Stimulated activated naive CD8-positive, alpha-beta T cell treated with anti-CD3 and anti-CD28 coated beads, Interleukin-15, Interleukin-2, amounts not matched to agents 100 ng/mL and 50 ng/mL, for 24 hours (primary cell): ENCODE data around the gene SMCO2.

Experiments used
- H3K27ac Mint-ChIP-seq: one replicate; pipeline ENCODE4 v1.8.0; 2021; ENCODE audit warnings: mild to moderate bottlenecking, mixed read lengths
- H3K27me3 Mint-ChIP-seq: one replicate; pipeline ENCODE4 v1.8.0; 2021; ENCODE audit warnings: mixed read lengths
- H3K36me3 Mint-ChIP-seq: one replicate; pipeline ENCODE4 v1.8.0; 2021; ENCODE audit warnings: low read depth, mixed read lengths
- H3K4me1 Mint-ChIP-seq: one replicate; pipeline ENCODE4 v1.8.0; 2021; ENCODE audit warnings: low read depth, mixed read lengths
- H3K4me3 Mint-ChIP-seq: one replicate; pipeline ENCODE4 v1.8.0; 2021; ENCODE audit warnings: mild to moderate bottlenecking, mixed read lengths
- H3K9me3 Mint-ChIP-seq: one replicate; pipeline ENCODE4 v1.8.0; 2021; ENCODE audit warnings: mixed read lengths

The SMCO2 gene

GRCh38 chr12:27523305-27523641 is 76.7 kb downstream of the SMCO2 start:
- Mint-ChIP-seq H3K4me1 (peaks cover 30% of the 10 kb centered on the region), H3K27ac (peak overlapping the region; percentile 93), H3K27me3 (peaks cover 20% of the 10 kb centered on the region), H3K36me3 (no peaks in the 10 kb centered on the region), H3K4me3 (peak overlapping the region; percentile 93), H3K9me3 (no peaks in the 10 kb centered on the region)

- H3K4me3 Mint-ChIP-seq = peak within 1 kb of the TSS; percentile 93
- H3K9me3 Mint-ChIP-seq = no peaks in the 10 kb centered on the region
- H3K27ac Mint-ChIP-seq = peak within 1 kb of the TSS; percentile 93
- H3K4me1 Mint-ChIP-seq = peaks cover 30% of the 10 kb centered on the region
- H3K36me3 Mint-ChIP-seq = no peaks in the 10 kb centered on the region
- H3K27me3 Mint-ChIP-seq = peaks cover 20% of the 10 kb centered on the region
These were observed 77.3 kb downstream of the SMCO2 start, which contains the start of gene PPFIBP1 for GRCh38 chr12:27523642-27524493. PPFIBP1 (plus strand) TSS chr12:27524206; CDS start chr12:27633397, 109,191 bp downstream.

- Mint-ChIP-seq H3K4me1 (peaks cover 30% of the 10 kb centered on the region), H3K4me3 (peak overlapping the region; percentile 93)
These were observed 77.9 kb downstream of the SMCO2 start for GRCh38 chr12:27524494-27524835.

GRCh38 chr12:27524839-27525753 is 78.6 kb downstream of the SMCO2 start:
- H3K27ac Mint-ChIP-seq = no peak overlapping the region
- no peaks in the 10 kb centered on the region for H3K9me3 Mint-ChIP-seq
- H3K36me3 Mint-ChIP-seq = no peaks in the 10 kb centered on the region

More at GRCh38 chr12:27524494-27524835, 77.9 kb downstream of the SMCO2 start:
- Mint-ChIP-seq H3K27ac (no peak overlapping the region), H3K36me3 (no peaks in the 10 kb centered on the region), H3K27me3 (peaks cover 17% of the 10 kb centered on the region), H3K9me3 (no peaks in the 10 kb centered on the region)

GRCh38 chr12:27527512-27527911 is 81.0 kb downstream of the SMCO2 start:
- Mint-ChIP-seq H3K4me1 (peaks cover 42% of the 10 kb centered on the region), H3K27ac (no peak overlapping the region), H3K4me3 (no peak overlapping the region), H3K36me3 (no peaks in the 10 kb centered on the region), H3K27me3 (peaks cover 4% of the 10 kb centered on the region), H3K9me3 (no peaks in the 10 kb centered on the region)

More at GRCh38 chr12:27524839-27525753, 78.6 kb downstream of the SMCO2 start:
- Mint-ChIP-seq H3K4me3 (peak overlapping the region; percentile 93), H3K4me1 (peaks cover 33% of the 10 kb centered on the region), H3K27me3 (peaks cover 12% of the 10 kb centered on the region)

GRCh38 chr12:27528788-27529187 is 82.3 kb downstream of the SMCO2 start:
- no peak overlapping the region for H3K27ac Mint-ChIP-seq
- no peaks in the 10 kb centered on the region for H3K9me3 Mint-ChIP-seq
- H3K4me3 Mint-ChIP-seq = no peak overlapping the region
- H3K36me3 Mint-ChIP-seq = no peaks in the 10 kb centered on the region
- peaks cover 4% of the 10 kb centered on the region for H3K27me3 Mint-ChIP-seq
- H3K4me1 Mint-ChIP-seq = peaks cover 40% of the 10 kb centered on the region

- no peaks in the 10 kb centered on the region for H3K27me3 Mint-ChIP-seq
- H3K4me3 Mint-ChIP-seq = no peak overlapping the region
- H3K4me1 Mint-ChIP-seq = peaks cover 47% of the 10 kb centered on the region
- peak overlapping the region; percentile 24 for H3K27ac Mint-ChIP-seq
- H3K9me3 Mint-ChIP-seq = no peaks in the 10 kb centered on the region
- no peaks in the 10 kb centered on the region for H3K36me3 Mint-ChIP-seq
These were observed 83.8 kb downstream of the SMCO2 start for GRCh38 chr12:27530157-27530922.

- Mint-ChIP-seq H3K4me3 (no peak overlapping the region), H3K27me3 (no peaks in the 10 kb centered on the region), H3K4me1 (peaks cover 50% of the 10 kb centered on the region), H3K9me3 (no peaks in the 10 kb centered on the region), H3K27ac (no peak overlapping the region), H3K36me3 (peaks cover 7% of the 10 kb centered on the region)
These were observed 85.4 kb downstream of the SMCO2 start for GRCh38 chr12:27531896-27532295.

- Mint-ChIP-seq H3K27ac (peak overlapping the region; percentile 91), H3K36me3 (peaks cover 7% of the 10 kb centered on the region), H3K9me3 (no peaks in the 10 kb centered on the region), H3K4me1 (peaks cover 57% of the 10 kb centered on the region), H3K4me3 (peak overlapping the region; percentile 60), H3K27me3 (no peaks in the 10 kb centered on the region)
These were observed 87.7 kb downstream of the SMCO2 start for GRCh38 chr12:27534060-27534764.

GRCh38 chr12:27534765-27535161 is 88.2 kb downstream of the SMCO2 start:
- Mint-ChIP-seq H3K9me3 (no peaks in the 10 kb centered on the region), H3K4me1 (peaks cover 57% of the 10 kb centered on the region), H3K27ac (peak overlapping the region; percentile 91), H3K27me3 (no peaks in the 10 kb centered on the region), H3K36me3 (peaks cover 7% of the 10 kb centered on the region), H3K4me3 (peak overlapping the region; percentile 60)

GRCh38 chr12:27535318-27535717 is 88.8 kb downstream of the SMCO2 start:
- Mint-ChIP-seq H3K4me1 (peaks cover 51% of the 10 kb centered on the region), H3K9me3 (no peaks in the 10 kb centered on the region), H3K27ac (no peak overlapping the region), H3K27me3 (no peaks in the 10 kb centered on the region), H3K36me3 (peaks cover 7% of the 10 kb centered on the region), H3K4me3 (no peak overlapping the region)

GRCh38 chr12:27537855-27538675 is 91.5 kb downstream of the SMCO2 start:
- H3K4me1 Mint-ChIP-seq = peaks cover 39% of the 10 kb centered on the region
- H3K9me3 Mint-ChIP-seq = no peaks in the 10 kb centered on the region
- no peaks in the 10 kb centered on the region for H3K27me3 Mint-ChIP-seq
- peaks cover 7% of the 10 kb centered on the region for H3K36me3 Mint-ChIP-seq
- H3K27ac Mint-ChIP-seq = no peak overlapping the region
- no peak overlapping the region for H3K4me3 Mint-ChIP-seq

- H3K4me3 Mint-ChIP-seq = no peak overlapping the region
- no peaks in the 10 kb centered on the region for H3K9me3 Mint-ChIP-seq
- peaks cover 30% of the 10 kb centered on the region for H3K4me1 Mint-ChIP-seq
- no peak overlapping the region for H3K27ac Mint-ChIP-seq
- H3K27me3 Mint-ChIP-seq = peaks cover under 1% of the 10 kb centered on the region
- peaks cover 7% of the 10 kb centered on the region for H3K36me3 Mint-ChIP-seq
These were observed 92.7 kb downstream of the SMCO2 start for GRCh38 chr12:27539191-27539631.
